Skin epidermis (tissue), 12 donors: ENCODE data around the gene OMA1.
"Not testable (repeated sequence)": the region's sequence is repeated elsewhere in the genome, so short reads cannot be mapped to it uniquely, and the experiment has no call there.

Source experiments
- H3K27ac ChIP-seq, 21 experiments: fragments of 200-600 bp; sonication (generic) in 11 of 21; one replicate each; pipeline ENCODE4 v1.5.0; 2020; ENCODE audit warnings: mild to moderate bottlenecking in 3 of 21, inconsistent platforms in 2 of 21, moderate library complexity in 2 of 21
- H3K4me3 ChIP-seq, 7 experiments: fragments of 200-600 bp; sonication (generic) in 2 of 7; one replicate each; pipeline ENCODE4 v1.5.0; 2020; ENCODE audit warnings: inconsistent platforms in 2 of 7, mild to moderate bottlenecking in 2 of 7, moderate library complexity in 1 of 7

OMA1 gene

GRCh38 chr1:58575551-58576324 is 29.2 kb upstream of the OMA1 start:
- peak overlapping the region; percentile 38 to 64 (median 50) for H3K4me3 ChIP-seq
- peak overlapping the region; percentile 66 to 94 (median 86) for H3K27ac ChIP-seq

GRCh38 chr1:58574816-58575215 is 28.3 kb upstream of the OMA1 start:
- peak overlapping the region in 6 of 7 experiments; percentile 38 to 64 (median 52) for H3K4me3 ChIP-seq
- H3K27ac ChIP-seq, result peak overlapping the region in 16 of 21 experiments; percentile 24 to 94 (median 86)

- H3K4me3 ChIP-seq, result peak overlapping the region in 6 of 7 experiments; percentile 38 to 64 (median 52)
- peak overlapping the region in 18 of 21 experiments; percentile 11 to 93 (median 84) for H3K27ac ChIP-seq
Observed at GRCh38 chr1:58573705-58574591, 27.4 kb upstream of the OMA1 start.

- peak overlapping the region in 15 of 21 experiments; percentile 10 to 92 (median 61) for H3K27ac ChIP-seq
- peak overlapping the region in 1 of 7 experiments; percentile 11 for H3K4me3 ChIP-seq
Observed at GRCh38 chr1:58573138-58573537, 26.6 kb upstream of the OMA1 start.

- Histone ChIP-seq H3K4me3 (peak overlapping the region in 1 of 7 experiments; percentile 11), H3K27ac (peak overlapping the region in 16 of 21 experiments; percentile 10 to 92 (median 56))
Observed at GRCh38 chr1:58572690-58573089, 26.2 kb upstream of the OMA1 start.

- Histone ChIP-seq H3K27ac (peak overlapping the region in 3 of 21 experiments; percentile 24 to 91 (median 90)), H3K4me3 (no peak overlapping the region)
Observed at GRCh38 chr1:58571616-58572015, 25.1 kb upstream of the OMA1 start.

- H3K4me3 ChIP-seq, result no peak overlapping the region
- peak overlapping the region in 1 of 21 experiments; percentile 91 for H3K27ac ChIP-seq
Observed at GRCh38 chr1:58570817-58571216, 24.3 kb upstream of the OMA1 start.

GRCh38 chr1:58570094-58570493 is 23.6 kb upstream of the OMA1 start:
- Histone ChIP-seq H3K27ac (peak overlapping the region in 1 of 21 experiments; percentile 9), H3K4me3 (no peak overlapping the region)

- no peak overlapping the region for H3K4me3 ChIP-seq
- peak overlapping the region in 1 of 21 experiments; percentile 11 for H3K27ac ChIP-seq
Observed at GRCh38 chr1:58568911-58569310, 22.4 kb upstream of the OMA1 start.

GRCh38 chr1:58568271-58568860 is 21.8 kb upstream of the OMA1 start:
- H3K4me3 ChIP-seq, result no peak overlapping the region

GRCh38 chr1:58566339-58566738 is 19.8 kb upstream of the OMA1 start:
- Histone ChIP-seq H3K4me3 (no peak overlapping the region), H3K27ac (no peak overlapping the region)

More at GRCh38 chr1:58568271-58568860, 21.8 kb upstream of the OMA1 start:
- peak overlapping the region in 1 of 21 experiments; percentile 11 for H3K27ac ChIP-seq

- H3K4me3 ChIP-seq, H3K27ac ChIP-seq: not testable (repeated sequence)
Observed at GRCh38 chr1:58563715-58564114, 17.2 kb upstream of the OMA1 start.

GRCh38 chr1:58561633-58562032 is 15.1 kb upstream of the OMA1 start:
- Histone ChIP-seq H3K27ac (no peak overlapping the region), H3K4me3 (no peak overlapping the region)

- no peak overlapping the region for H3K4me3 ChIP-seq
- no peak overlapping the region for H3K27ac ChIP-seq
Observed at GRCh38 chr1:58555393-58555792, 8.9 kb upstream of the OMA1 start.

- no peak overlapping the region for H3K27ac ChIP-seq
Observed at GRCh38 chr1:58551186-58552140, 4.9 kb upstream of the OMA1 start.

GRCh38 chr1:58549291-58549690 is 2.8 kb upstream of the OMA1 start:
- not testable (repeated sequence) for H3K27ac ChIP-seq, H3K4me3 ChIP-seq

More at GRCh38 chr1:58551186-58552140, 4.9 kb upstream of the OMA1 start:
- no peak overlapping the region for H3K4me3 ChIP-seq

GRCh38 chr1:58548371-58548770 is 1.8 kb upstream of the OMA1 start:
- peak overlapping the region in 1 of 21 experiments; percentile 1 for H3K27ac ChIP-seq
- no peak overlapping the region for H3K4me3 ChIP-seq

GRCh38 chr1:58545591-58546519 is 671 bp downstream of the OMA1 start:
- Histone ChIP-seq H3K27ac (peak overlapping the region; percentile 98 to 100 (median 100)), H3K4me3 (peak overlapping the region; percentile 55 to 93 (median 69))
